ENCODE results near the gene SUN3. TPM values are rescaled to one million over a fixed set of nuclear protein-coding genes. Genes with fewer than 3 reads are reported as not detected.

The SUN3 gene
- total and polyA plus RNA-seq, 10 of the 15 experiments (the other 5 are each of a cell fraction or from before 2014, with no cell fraction given): 0.29 to 0.48 TPM; not detected in 8

DNA sequence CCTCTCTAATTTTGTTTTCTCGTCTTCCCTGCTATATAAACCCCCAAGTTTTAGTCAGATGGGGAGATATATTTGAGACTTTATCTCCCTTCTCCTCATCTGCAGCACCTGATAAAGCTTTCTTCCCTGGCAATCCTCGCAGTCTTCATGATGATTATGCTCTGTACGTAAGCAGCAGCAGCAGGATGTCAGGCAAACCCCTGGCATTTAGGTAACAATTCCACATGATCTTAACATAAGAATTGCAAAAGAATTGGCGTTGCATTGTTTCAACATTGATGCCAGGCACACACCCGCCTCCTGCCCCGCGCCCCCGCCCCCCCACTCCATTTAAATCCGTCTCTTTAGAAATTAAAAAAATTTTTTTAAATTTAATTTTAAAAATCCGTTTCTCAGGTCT lies 86.8 kb downstream of the SUN3 start (continued):
- TF ChIP-seq, protein P1, sequence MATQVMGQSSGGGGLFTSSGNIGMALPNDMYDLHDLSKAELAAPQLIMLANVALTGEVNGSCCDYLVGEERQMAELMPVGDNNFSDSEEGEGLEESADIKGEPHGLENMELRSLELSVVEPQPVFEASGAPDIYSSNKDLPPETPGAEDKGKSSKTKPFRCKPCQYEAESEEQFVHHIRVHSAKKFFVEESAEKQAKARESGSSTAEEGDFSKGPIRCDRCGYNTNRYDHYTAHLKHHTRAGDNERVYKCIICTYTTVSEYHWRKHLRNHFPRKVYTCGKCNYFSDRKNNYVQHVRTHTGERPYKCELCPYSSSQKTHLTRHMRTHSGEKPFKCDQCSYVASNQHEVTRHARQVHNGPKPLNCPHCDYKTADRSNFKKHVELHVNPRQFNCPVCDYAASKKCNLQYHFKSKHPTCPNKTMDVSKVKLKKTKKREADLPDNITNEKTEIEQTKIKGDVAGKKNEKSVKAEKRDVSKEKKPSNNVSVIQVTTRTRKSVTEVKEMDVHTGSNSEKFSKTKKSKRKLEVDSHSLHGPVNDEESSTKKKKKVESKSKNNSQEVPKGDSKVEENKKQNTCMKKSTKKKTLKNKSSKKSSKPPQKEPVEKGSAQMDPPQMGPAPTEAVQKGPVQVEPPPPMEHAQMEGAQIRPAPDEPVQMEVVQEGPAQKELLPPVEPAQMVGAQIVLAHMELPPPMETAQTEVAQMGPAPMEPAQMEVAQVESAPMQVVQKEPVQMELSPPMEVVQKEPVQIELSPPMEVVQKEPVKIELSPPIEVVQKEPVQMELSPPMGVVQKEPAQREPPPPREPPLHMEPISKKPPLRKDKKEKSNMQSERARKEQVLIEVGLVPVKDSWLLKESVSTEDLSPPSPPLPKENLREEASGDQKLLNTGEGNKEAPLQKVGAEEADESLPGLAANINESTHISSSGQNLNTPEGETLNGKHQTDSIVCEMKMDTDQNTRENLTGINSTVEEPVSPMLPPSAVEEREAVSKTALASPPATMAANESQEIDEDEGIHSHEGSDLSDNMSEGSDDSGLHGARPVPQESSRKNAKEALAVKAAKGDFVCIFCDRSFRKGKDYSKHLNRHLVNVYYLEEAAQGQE (IDR thresholded peaks at IDR 0.05; ENCODE audit: low read depth, low read length): no peak
- TF ChIP-seq CBX5 (IDR thresholded peaks at IDR 0.05; ENCODE audit: low read depth): no peak

DNA sequence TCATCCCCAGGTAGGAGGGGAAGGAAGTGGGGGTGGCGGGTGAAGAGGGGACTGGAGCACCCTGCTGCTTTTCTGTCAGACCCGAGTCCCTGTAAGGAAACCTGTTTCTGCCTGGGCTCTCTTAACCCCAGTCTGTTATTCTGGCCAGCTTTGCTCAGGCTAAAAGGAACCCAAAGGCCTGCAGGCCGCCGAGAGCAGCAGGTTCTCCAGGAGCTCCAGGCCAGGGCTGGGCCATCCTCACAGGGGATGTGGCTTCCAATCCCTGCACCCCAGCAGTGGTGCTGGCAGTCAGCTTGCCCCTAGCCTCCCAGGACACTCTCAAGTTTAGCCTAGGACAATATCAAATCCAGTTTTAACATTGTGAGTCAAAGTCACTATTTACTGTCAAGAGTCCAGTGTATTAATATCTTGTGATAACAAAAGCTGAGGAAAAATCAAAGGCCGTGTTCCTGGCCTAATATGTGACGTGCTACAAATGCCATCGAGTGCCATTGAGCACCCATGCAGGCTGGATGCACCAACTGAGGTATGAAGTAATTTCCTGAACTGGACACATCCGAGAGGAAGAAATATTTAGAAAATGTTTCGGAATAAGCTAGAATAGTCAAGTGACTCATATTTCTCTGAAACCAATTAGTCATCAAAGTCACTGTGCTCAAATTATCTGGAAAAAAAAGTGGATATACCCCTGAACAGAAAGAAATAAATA lies 87.6 kb downstream of the SUN3 start:
- H3K79me2 ChIP-seq (ENCODE audit: control insufficient read depth, insufficient read depth, low read length): no peaks in the 10 kb centered on the region
- ATAC-seq: no peak
- no peak overlapping the region for H3K4me3 ChIP-seq
- 69% methylated on average over 9 of the region's 9 CpGs for WGBS (ENCODE audit: insufficient coverage, insufficient replicate concordance, low lambda C conversion rate, missing lambda C conversion rate)
- no peak overlapping the region for H3K9ac ChIP-seq (ENCODE audit: control insufficient read depth, insufficient read depth, low read length)
- no peaks in the 10 kb centered on the region for H3K36me3 ChIP-seq (ENCODE audit: control insufficient read depth in 2 of 2, insufficient read depth in 2 of 2, low read length in 1 of 2)
- no peak overlapping the region for H2AFZ ChIP-seq (ENCODE audit: control insufficient read depth, low read depth, low read length)
- peaks cover 26% of the 10 kb centered on the region for H3K4me1 ChIP-seq (ENCODE audit: control insufficient read depth, insufficient read depth, low read length)
- RAD21 ChIA-PET (ENCODE audit: unreplicated experiment): no interaction called here
- SMC1A ChIA-PET (ENCODE audit: uncharacterized antibody, unreplicated experiment): no interaction called here
- in situ Hi-C loops (cut with MboI): loop anchor here (5.0 to 25.0 kb wide), 2 partner anchors 171 to 1821 kb away; partner anchors contain the start of gene VWC2
- CTCF ChIA-PET: interaction anchor here (1.2 to 1.8 kb wide), 3 partner anchors 27 to 51 kb away, joined by 4 to 5 read pairs (median 4); no protein-coding TSS in a partner anchor
- FAIRE-seq: no peak
- H4K20me1 ChIP-seq (ENCODE audit: control insufficient read depth, insufficient read depth): no peaks in the 10 kb centered on the region
- intact Hi-C loops (cut with micrococcal nuclease; ENCODE audit: unreplicated experiment): no loop called here
- no peaks in the 10 kb centered on the region for H3K9me3 ChIP-seq (replicated peaks; ENCODE audit: control insufficient read depth, insufficient read depth, low read length)
- H3K4me2 ChIP-seq (ENCODE audit: control insufficient read depth, insufficient read depth): no peak overlapping the region
- no peaks in the 10 kb centered on the region; a peak in 2 of 4 replicates for H3K27me3 ChIP-seq (replicated peaks in 1 of 2; ENCODE audit: control insufficient read depth in 2 of 2, insufficient read depth in 2 of 2, low read length in 1 of 2)
- no TSS peak for BruUV-seq (replicated peaks)
- no peak for DNase-seq (ENCODE audit: low read depth, low spot score)
- TF ChIP-seq, protein P2, sequence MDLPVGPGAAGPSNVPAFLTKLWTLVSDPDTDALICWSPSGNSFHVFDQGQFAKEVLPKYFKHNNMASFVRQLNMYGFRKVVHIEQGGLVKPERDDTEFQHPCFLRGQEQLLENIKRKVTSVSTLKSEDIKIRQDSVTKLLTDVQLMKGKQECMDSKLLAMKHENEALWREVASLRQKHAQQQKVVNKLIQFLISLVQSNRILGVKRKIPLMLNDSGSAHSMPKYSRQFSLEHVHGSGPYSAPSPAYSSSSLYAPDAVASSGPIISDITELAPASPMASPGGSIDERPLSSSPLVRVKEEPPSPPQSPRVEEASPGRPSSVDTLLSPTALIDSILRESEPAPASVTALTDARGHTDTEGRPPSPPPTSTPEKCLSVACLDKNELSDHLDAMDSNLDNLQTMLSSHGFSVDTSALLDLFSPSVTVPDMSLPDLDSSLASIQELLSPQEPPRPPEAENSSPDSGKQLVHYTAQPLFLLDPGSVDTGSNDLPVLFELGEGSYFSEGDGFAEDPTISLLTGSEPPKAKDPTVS (IDR thresholded peaks at IDR 0.05; ENCODE audit: low read depth, low read length): no peak
- TF ChIP-seq, protein P3, sequence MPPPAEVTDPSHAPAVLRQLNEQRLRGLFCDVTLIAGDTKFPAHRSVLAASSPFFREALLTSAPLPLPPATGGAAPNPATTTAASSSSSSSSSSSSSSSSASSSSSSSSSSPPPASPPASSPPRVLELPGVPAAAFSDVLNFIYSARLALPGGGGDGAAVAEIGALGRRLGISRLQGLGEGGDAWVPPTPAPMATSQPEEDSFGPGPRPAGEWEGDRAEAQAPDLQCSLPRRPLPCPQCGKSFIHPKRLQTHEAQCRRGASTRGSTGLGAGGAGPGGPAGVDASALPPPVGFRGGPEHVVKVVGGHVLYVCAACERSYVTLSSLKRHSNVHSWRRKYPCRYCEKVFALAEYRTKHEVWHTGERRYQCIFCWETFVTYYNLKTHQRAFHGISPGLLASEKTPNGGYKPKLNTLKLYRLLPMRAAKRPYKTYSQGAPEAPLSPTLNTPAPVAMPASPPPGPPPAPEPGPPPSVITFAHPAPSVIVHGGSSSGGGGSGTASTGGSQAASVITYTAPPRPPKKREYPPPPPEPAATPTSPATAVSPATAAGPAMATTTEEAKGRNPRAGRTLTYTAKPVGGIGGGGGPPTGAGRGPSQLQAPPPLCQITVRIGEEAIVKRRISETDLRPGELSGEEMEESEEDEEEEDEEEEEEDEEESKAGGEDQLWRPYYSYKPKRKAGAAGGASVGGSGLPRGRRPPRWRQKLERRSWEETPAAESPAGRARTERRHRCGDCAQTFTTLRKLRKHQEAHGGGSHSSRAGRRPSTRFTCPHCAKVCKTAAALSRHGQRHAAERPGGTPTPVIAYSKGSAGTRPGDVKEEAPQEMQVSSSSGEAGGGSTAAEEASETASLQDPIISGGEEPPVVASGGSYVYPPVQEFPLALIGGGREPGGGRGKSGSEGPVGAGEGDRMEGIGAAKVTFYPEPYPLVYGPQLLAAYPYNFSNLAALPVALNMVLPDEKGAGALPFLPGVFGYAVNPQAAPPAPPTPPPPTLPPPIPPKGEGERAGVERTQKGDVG (CRISPR knock-in tag; IDR thresholded peaks at IDR 0.05): no peak
- no peak for TF ChIP-seq CEBPB (IDR thresholded peaks at IDR 0.05; ENCODE audit: borderline replicate concordance in 1 of 2, low read depth in 2 of 2, low read length in 2 of 2)
- TF ChIP-seq ESRRA (IDR thresholded peaks at IDR 0.05; ENCODE audit: low read length): no peak
- H3K27ac ChIP-seq (ENCODE audit: control insufficient read depth, insufficient read depth): no peak overlapping the region
- POLR2A ChIA-PET: no interaction called here

All from GM12878 (cell line).